GM19463 (cell line): ENCODE results near the gene NTRK2.

Experiments used
- ATAC-seq: cut with Tn5 transposase; IDR thresholded peaks from one replicate; pipeline ENCODE4 v1.9.1; 2021; ENCODE audit warnings: mild to moderate bottlenecking, moderate library complexity; ENCODE audit not compliant: unreplicated experiment

NTRK2 gene

GRCh38 chr9:84928419-84928818 lies 258.9 kb downstream of the NTRK2 start:
- no peak for ATAC-seq

GRCh38 chr9:84929068-84929467 lies 259.5 kb downstream of the NTRK2 start:
- no peak for ATAC-seq

GRCh38 chr9:84932915-84933527 lies 263.5 kb downstream of the NTRK2 start:
- no peak for ATAC-seq

- ATAC-seq, result peak; percentile 61
Measured at GRCh38 chr9:84935528-84936117, 266.1 kb downstream of the NTRK2 start.

- no peak for ATAC-seq
Measured at GRCh38 chr9:84937180-84937579, 267.7 kb downstream of the NTRK2 start.

GRCh38 chr9:84937581-84937980 lies 268.1 kb downstream of the NTRK2 start:
- ATAC-seq, result no peak

GRCh38 chr9:84939774-84940173 lies 270.2 kb downstream of the NTRK2 start:
- no peak for ATAC-seq

GRCh38 chr9:84940294-84940693 lies 270.8 kb downstream of the NTRK2 start:
- peak; percentile 58 for ATAC-seq

GRCh38 chr9:84941792-84942191 lies 272.3 kb downstream of the NTRK2 start:
- no peak for ATAC-seq

- ATAC-seq, result no peak
Measured at GRCh38 chr9:84943482-84944050, 274.0 kb downstream of the NTRK2 start.

- no peak for ATAC-seq
Measured at GRCh38 chr9:84945878-84946538, 276.5 kb downstream of the NTRK2 start.

GRCh38 chr9:84947412-84947972 lies 278.0 kb downstream of the NTRK2 start:
- no peak for ATAC-seq

GRCh38 chr9:84949258-84949657 lies 279.7 kb downstream of the NTRK2 start:
- no peak for ATAC-seq

- ATAC-seq, result no peak
Measured at GRCh38 chr9:84949971-84950370, 280.4 kb downstream of the NTRK2 start.

- no peak for ATAC-seq
Measured at GRCh38 chr9:84950879-84951811, 281.6 kb downstream of the NTRK2 start.

GRCh38 chr9:84953252-84953773 lies 283.8 kb downstream of the NTRK2 start:
- ATAC-seq, result no peak

GRCh38 chr9:84953797-84954705 lies 284.5 kb downstream of the NTRK2 start:
- peak; percentile 98 for ATAC-seq

- ATAC-seq, result no peak
Measured at GRCh38 chr9:84955155-84955554, 285.6 kb downstream of the NTRK2 start.

- no peak for ATAC-seq
Measured at GRCh38 chr9:84955971-84956370, 286.4 kb downstream of the NTRK2 start.
